ENCODE measurements around the gene ANKRD52. TPM values are rescaled to one million over a fixed set of nuclear protein-coding genes. Genes with fewer than 3 reads are reported as not detected.

ANKRD52 gene
- total RNA-seq, 1 donor from 2014 or later, result 68.0 TPM

GRCh38 chr12:56221757-56222530 is 36.2 kb downstream of the ANKRD52 start, which contains the start of gene RNF41:
Gene RNF41 (minus strand): TSS chr12:56221922. CDS start chr12:56214047, 7,875 bp downstream.
- Mint-ChIP-seq H3K4me1 (peaks cover 46% of the 10 kb centered on the region), H3K9me3 (no peaks in the 10 kb centered on the region), H3K4me3 (peak within 1 kb of the TSS; percentile 100), H3K36me3 (ENCODE audit: low read depth) (no peaks in the 10 kb centered on the region), H3K27me3 (ENCODE audit: low read depth) (no peaks in the 10 kb centered on the region), H3K27ac (ENCODE audit: unreplicated experiment) (peak within 1 kb of the TSS; percentile 95)
- peak; percentile 93 for DNase-seq (ENCODE audit: low read depth, low spot score)
- TF ChIP-seq, protein P1, sequence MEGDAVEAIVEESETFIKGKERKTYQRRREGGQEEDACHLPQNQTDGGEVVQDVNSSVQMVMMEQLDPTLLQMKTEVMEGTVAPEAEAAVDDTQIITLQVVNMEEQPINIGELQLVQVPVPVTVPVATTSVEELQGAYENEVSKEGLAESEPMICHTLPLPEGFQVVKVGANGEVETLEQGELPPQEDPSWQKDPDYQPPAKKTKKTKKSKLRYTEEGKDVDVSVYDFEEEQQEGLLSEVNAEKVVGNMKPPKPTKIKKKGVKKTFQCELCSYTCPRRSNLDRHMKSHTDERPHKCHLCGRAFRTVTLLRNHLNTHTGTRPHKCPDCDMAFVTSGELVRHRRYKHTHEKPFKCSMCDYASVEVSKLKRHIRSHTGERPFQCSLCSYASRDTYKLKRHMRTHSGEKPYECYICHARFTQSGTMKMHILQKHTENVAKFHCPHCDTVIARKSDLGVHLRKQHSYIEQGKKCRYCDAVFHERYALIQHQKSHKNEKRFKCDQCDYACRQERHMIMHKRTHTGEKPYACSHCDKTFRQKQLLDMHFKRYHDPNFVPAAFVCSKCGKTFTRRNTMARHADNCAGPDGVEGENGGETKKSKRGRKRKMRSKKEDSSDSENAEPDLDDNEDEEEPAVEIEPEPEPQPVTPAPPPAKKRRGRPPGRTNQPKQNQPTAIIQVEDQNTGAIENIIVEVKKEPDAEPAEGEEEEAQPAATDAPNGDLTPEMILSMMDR (conservative IDR thresholded peaks at IDR 0.05), result no peak

DNA sequence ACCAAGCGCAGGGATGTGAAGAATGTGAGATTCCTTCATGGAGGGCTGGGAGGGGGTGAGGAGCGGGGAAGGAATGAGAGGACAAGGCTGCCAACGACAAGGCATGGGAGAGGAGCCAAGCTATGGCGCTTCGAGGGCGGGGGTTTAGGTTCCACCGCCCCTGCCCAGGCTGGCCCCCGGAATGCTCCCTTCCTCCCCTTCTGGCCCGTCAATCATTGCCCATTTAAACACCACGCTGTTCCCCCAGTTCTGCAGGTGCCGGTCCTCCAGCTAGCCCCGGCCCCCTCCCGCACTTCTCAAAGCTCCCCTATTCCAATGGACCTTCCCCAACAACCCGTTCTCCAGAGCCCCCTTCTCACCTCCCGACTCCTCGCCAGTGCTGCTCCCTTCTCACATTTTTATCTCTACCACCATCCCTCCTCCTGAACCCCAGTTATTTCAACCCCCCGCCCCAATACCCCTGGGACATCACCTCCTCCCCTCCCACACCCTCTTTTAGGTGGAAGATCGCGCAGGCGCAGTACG is 36.9 kb downstream of the ANKRD52 start:
- peak overlapping the region; percentile 95 for H3K27ac Mint-ChIP-seq (ENCODE audit: unreplicated experiment)
- DNase-seq (ENCODE audit: low read depth, low spot score), result peak; percentile 14
- H3K9me3 Mint-ChIP-seq, result no peaks in the 10 kb centered on the region
- H3K36me3 Mint-ChIP-seq (ENCODE audit: low read depth), result peaks cover 4% of the 10 kb centered on the region
- TF ChIP-seq, protein P1 (conservative IDR thresholded peaks at IDR 0.05), result no peak
- peak overlapping the region; percentile 100 for H3K4me3 Mint-ChIP-seq
- no peaks in the 10 kb centered on the region for H3K27me3 Mint-ChIP-seq (ENCODE audit: low read depth)
- peaks cover 46% of the 10 kb centered on the region for H3K4me1 Mint-ChIP-seq

DNA sequence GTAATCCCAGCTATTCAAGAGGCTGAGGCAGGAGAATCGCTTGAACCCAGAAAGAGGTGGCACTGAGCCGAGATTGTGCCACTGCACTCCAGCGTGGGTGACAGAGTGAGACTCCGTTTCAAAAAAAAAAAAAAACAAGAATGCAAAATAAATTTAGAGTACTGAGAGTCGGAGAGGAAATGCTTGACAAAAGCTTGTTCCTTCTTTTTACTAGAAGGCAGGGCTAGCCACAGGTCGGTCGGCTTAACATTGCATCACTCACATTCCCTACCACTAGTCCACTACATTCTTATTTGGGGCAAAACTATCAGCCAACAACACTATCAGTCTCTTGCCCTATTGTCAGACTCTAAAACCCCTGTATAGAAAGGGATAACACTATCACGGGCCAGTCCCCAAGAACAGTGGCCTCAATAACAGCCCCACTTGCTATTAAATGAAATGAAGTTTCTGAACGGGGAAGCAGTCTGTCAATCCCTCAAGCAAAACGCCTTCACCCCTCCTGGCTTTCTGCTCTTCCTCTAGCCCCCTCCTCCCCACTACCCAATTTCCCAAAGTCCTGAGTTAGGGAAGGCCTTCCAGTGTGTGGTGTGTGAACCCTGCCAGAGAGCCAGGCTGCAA is 37.5 kb downstream of the ANKRD52 start:
- no peak for DNase-seq (ENCODE audit: low read depth, low spot score)
- H3K9me3 Mint-ChIP-seq, result no peaks in the 10 kb centered on the region
- H3K27ac Mint-ChIP-seq (ENCODE audit: unreplicated experiment), result peak overlapping the region; percentile 95
- H3K4me3 Mint-ChIP-seq, result peak overlapping the region; percentile 100
- TF ChIP-seq, protein P1 (conservative IDR thresholded peaks at IDR 0.05), result no peak
- H3K27me3 Mint-ChIP-seq (ENCODE audit: low read depth), result no peaks in the 10 kb centered on the region
- H3K4me1 Mint-ChIP-seq, result peaks cover 46% of the 10 kb centered on the region
- H3K36me3 Mint-ChIP-seq (ENCODE audit: low read depth), result peaks cover 4% of the 10 kb centered on the region

DNA sequence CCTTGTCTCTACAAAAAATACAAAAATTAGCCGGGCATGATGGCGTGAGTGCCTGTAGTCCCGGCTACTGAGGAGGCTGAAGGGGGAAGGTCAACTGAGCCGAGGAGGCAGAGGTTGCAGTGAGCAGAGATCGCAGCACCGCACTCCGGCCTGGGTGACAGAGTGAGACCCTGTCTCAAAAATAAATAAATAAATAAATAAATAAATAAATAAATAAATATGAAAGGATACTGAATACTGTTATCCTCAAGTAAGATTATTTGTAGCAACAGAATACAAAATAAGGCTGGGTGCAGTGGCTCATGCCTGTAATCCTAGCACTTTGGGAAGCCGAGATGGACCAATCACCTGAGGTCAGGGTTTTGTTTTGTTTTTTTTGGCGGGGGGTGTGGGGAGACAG is 38.3 kb downstream of the ANKRD52 start:
- no peaks in the 10 kb centered on the region for H3K9me3 Mint-ChIP-seq
- no peaks in the 10 kb centered on the region for H3K27me3 Mint-ChIP-seq (ENCODE audit: low read depth)
- H3K27ac Mint-ChIP-seq (ENCODE audit: unreplicated experiment), result no peak overlapping the region
- TF ChIP-seq, protein P1 (conservative IDR thresholded peaks at IDR 0.05), result no peak
- peaks cover 9% of the 10 kb centered on the region for H3K36me3 Mint-ChIP-seq (ENCODE audit: low read depth)
- H3K4me1 Mint-ChIP-seq, result peaks cover 38% of the 10 kb centered on the region
- H3K4me3 Mint-ChIP-seq, result peak overlapping the region; percentile 74
- DNase-seq (ENCODE audit: low read depth, low spot score), result no peak

GRCh38 chr12:56216461-56216860 is 41.7 kb downstream of the ANKRD52 start:
- no peak for DNase-seq (ENCODE audit: low read depth, low spot score)
- peaks cover 11% of the 10 kb centered on the region for H3K4me1 Mint-ChIP-seq
- no peaks in the 10 kb centered on the region for H3K9me3 Mint-ChIP-seq
- H3K27ac Mint-ChIP-seq (ENCODE audit: unreplicated experiment), result no peak overlapping the region
- H3K4me3 Mint-ChIP-seq, result peak overlapping the region; percentile 72
- peaks cover 15% of the 10 kb centered on the region for H3K36me3 Mint-ChIP-seq (ENCODE audit: low read depth)
- TF ChIP-seq, protein P1 (conservative IDR thresholded peaks at IDR 0.05), result no peak
- H3K27me3 Mint-ChIP-seq (ENCODE audit: low read depth), result no peaks in the 10 kb centered on the region
